CD14-positive monocyte (primary cell): ENCODE results near the gene C3AR1. TPM values are rescaled to one million over a fixed set of nuclear protein-coding genes. Genes with fewer than 3 reads are reported as not detected.
A peak's percentile ranks its signal among the peaks of the same experiment; 100 is the strongest.

ENCODE experiments used
- DNase-seq, 3 donors: peaks; one replicate each; pipeline ENCODE4 v3.0.0-alpha.2; 2011 to 2022
- H2AFZ ChIP-seq: 2 replicates; pipeline ENCODE4 v1.6.0; 2012; ENCODE audit warnings: mild to moderate bottlenecking, low read depth, low read length, inconsistent platforms; ENCODE audit not compliant: insufficient read depth, poor library complexity, severe bottlenecking
- H3K27ac ChIP-seq, 2 donors: 1 replicate in 1 of 2; 2 replicates in 1 of 2; pipeline ENCODE4 v1.5.1; 2012 to 2013; ENCODE audit warnings: low read length in 2 of 2, control low read depth in 1 of 2, inconsistent platforms in 1 of 2, low read depth in 1 of 2, mild to moderate bottlenecking in 1 of 2
- H3K27me3 ChIP-seq, 2 donors: one replicate each; pipeline versions ENCODE4 v1.6.0 to v1.6.1; 2011 to 2013; ENCODE audit warnings: low read length in 2 of 2; ENCODE audit not compliant: control insufficient read depth in 2 of 2, insufficient read depth in 2 of 2
- H3K36me3 ChIP-seq, 2 donors: replicated peaks in 1 of 2; 1 replicate in 1 of 2; 2 replicates in 1 of 2; pipeline versions ENCODE4 v1.5.1 to v1.6.1; 2012 to 2013; ENCODE audit warnings: low read length in 2 of 2, control low read depth in 1 of 2, inconsistent platforms in 1 of 2, mild to moderate bottlenecking in 1 of 2; ENCODE audit not compliant: insufficient read depth in 2 of 2, control insufficient read depth in 1 of 2
- H3K4me1 ChIP-seq, 2 donors: 1 replicate in 1 of 2; 2 replicates in 1 of 2; pipeline versions ENCODE4 v1.5.1 to v1.6.1; 2012 to 2013; ENCODE audit warnings: low read length in 2 of 2, control low read depth in 1 of 2, inconsistent platforms in 1 of 2, mild to moderate bottlenecking in 1 of 2, moderate library complexity in 1 of 2; ENCODE audit not compliant: insufficient read depth in 2 of 2, control insufficient read depth in 1 of 2
- H3K4me2 ChIP-seq: replicated peaks from 2 replicates; pipeline ENCODE3; 2012; ENCODE audit warnings: low read length, moderate library complexity, mild to moderate bottlenecking; ENCODE audit not compliant: poor library complexity, severe bottlenecking; ENCODE audit errors: extremely low read depth
- H3K4me3 ChIP-seq, 3 experiments: fragments of 200-600 bp in 1 of 3; sonication (generic) in 1 of 3; replicated peaks in 1 of 3; 1 replicate in 2 of 3; 2 replicates in 1 of 3; pipeline ENCODE4 v1.5.1; 2011 to 2013; ENCODE audit warnings: low read length in 3 of 3, mild to moderate bottlenecking in 3 of 3, control low read depth in 2 of 3, low read depth in 2 of 3, inconsistent platforms in 1 of 3, moderate library complexity in 1 of 3
- H3K79me2 ChIP-seq: 2 replicates; pipeline ENCODE4 v1.6.0; 2012; ENCODE audit warnings: mild to moderate bottlenecking, control low read depth, inconsistent platforms, low read length, moderate library complexity; ENCODE audit not compliant: insufficient read depth
- H3K9ac ChIP-seq: 2 replicates; pipeline ENCODE4 v1.6.0; 2017; ENCODE audit warnings: low read length, mild to moderate bottlenecking; ENCODE audit not compliant: insufficient read depth, poor library complexity, severe bottlenecking
- H3K9me3 ChIP-seq, 2 donors: replicated peaks in 1 of 2; 1 replicate in 1 of 2; 2 replicates in 1 of 2; pipeline versions ENCODE4 v1.5.1 to v1.6.1; 2012 to 2013; ENCODE audit warnings: low read length in 2 of 2, control low read depth in 1 of 2; ENCODE audit not compliant: control insufficient read depth in 1 of 2, insufficient read depth in 1 of 2
- H4K20me1 ChIP-seq: 2 replicates; pipeline ENCODE4 v1.6.0; 2012; ENCODE audit warnings: mild to moderate bottlenecking, low read length, control low read depth, moderate library complexity; ENCODE audit not compliant: insufficient read depth
- H3K27ac Mint-ChIP-seq, 7 donors: one replicate each; pipeline ENCODE4 v1.8.0; 2020; ENCODE audit warnings: mild to moderate bottlenecking in 7 of 7, mixed read lengths in 7 of 7, moderate library complexity in 6 of 7, inconsistent platforms in 2 of 7
- H3K27me3 Mint-ChIP-seq, 3 donors: one replicate each; pipeline ENCODE4 v1.8.0; 2021 to 2022; ENCODE audit warnings: low read depth in 3 of 3, mild to moderate bottlenecking in 3 of 3, mixed read lengths in 3 of 3, moderate library complexity in 3 of 3, inconsistent platforms in 1 of 3
- H3K36me3 Mint-ChIP-seq, 2 donors: one replicate each; pipeline ENCODE4 v1.8.0; 2020; ENCODE audit warnings: mixed read lengths in 2 of 2, inconsistent platforms in 1 of 2, mild to moderate bottlenecking in 1 of 2
- H3K4me1 Mint-ChIP-seq: one replicate; pipeline ENCODE4 v1.8.0; 2020; ENCODE audit warnings: mild to moderate bottlenecking, mixed read lengths
- H3K4me3 Mint-ChIP-seq, 2 donors: one replicate each; pipeline ENCODE4 v1.8.0; 2020; ENCODE audit warnings: mild to moderate bottlenecking in 2 of 2, mixed read lengths in 2 of 2, moderate library complexity in 1 of 2
- H3K9me3 Mint-ChIP-seq, 7 donors: one replicate each; pipeline ENCODE4 v1.8.0; 2020 to 2022; ENCODE audit warnings: mixed read lengths in 7 of 7, mild to moderate bottlenecking in 6 of 7, moderate library complexity in 6 of 7, inconsistent platforms in 2 of 7
- CTCF ChIP-seq: fragments of 200-600 bp; IDR thresholded peaks from one replicate; pipeline ENCODE4 v1.8.0; 2022; ENCODE audit warnings: antibody characterized with exemption, mild to moderate bottlenecking
- intact Hi-C, 2 donors: fragments of 100-400 bp; cut with micrococcal nuclease; formaldehyde crosslinking; loops; one replicate each; pipeline versions ENCODE4 v1.15.0 to v1.15.1; 2023
- polyA plus RNA-seq, 3 donors: library from polyadenylated mRNA; depleted of rRNA in 1 of 3; unstranded in 2 of 3; stranded (reverse) in 1 of 3; fragments of 300-500 nt in 2 of 3; fragments of >200 nt in 1 of 3; fragmentation: Illumina TruSeq in 2 of 3; gene quantifications; 1 replicate in 2 of 3; 2 replicates in 1 of 3; pipeline ENCODE4 v1.2.3, GENCODE V29; 2012 to 2021

The C3AR1 gene
- polyA plus RNA-seq, 3 donors, result 60.7 to 222 (median 67.3) TPM

GRCh38 chr12:8069582-8069981, 3.4 kb upstream of the C3AR1 start:
- Histone ChIP-seq H2AFZ (no peak overlapping the region), H3K27me3 (no peaks in the 10 kb centered on the region), H3K9ac (no peak overlapping the region), H3K79me2 (peaks cover 13% of the 10 kb centered on the region), H3K4me1 (peaks cover 72 to 85% of the 10 kb centered on the region in 2 donors), H3K4me3 (peak overlapping the region in 1 of 3 experiments; percentile 52), H3K9me3 (no peaks in the 10 kb centered on the region), H3K36me3 (no peaks in the 10 kb centered on the region), H3K4me2 (peak overlapping the region; percentile 55), H4K20me1 (no peaks in the 10 kb centered on the region), H3K27ac (peak overlapping the region; percentile 65 to 80)
- intact Hi-C loops, result no loop called here
- no peaks in the 10 kb centered on the region for H3K27me3 Mint-ChIP-seq
- H3K27ac Mint-ChIP-seq, result peak overlapping the region; percentile 85 to 95 (median 91)
- H3K36me3 Mint-ChIP-seq, result peaks cover 0 to 2% of the 10 kb centered on the region in 2 donors
- DNase-seq, result peak in 2 of 3 donors; percentile 26 to 44
- H3K4me3 Mint-ChIP-seq, result peak overlapping the region in 1 of 2 donors; percentile 42
- H3K4me1 Mint-ChIP-seq, result peaks cover 66% of the 10 kb centered on the region
- TF ChIP-seq CTCF, result no peak
- peaks cover 0 to 2% (median 0%) of the 10 kb centered on the region in 7 donors for H3K9me3 Mint-ChIP-seq

GRCh38 chr12:8064131-8064530, 2.0 kb downstream of the C3AR1 start:
- Mint-ChIP-seq H3K9me3 (peaks cover 0 to 2% (median 0%) of the 10 kb centered on the region in 7 donors), H3K4me3 (peak overlapping the region; percentile 79 to 85), H3K4me1 (peaks cover 70% of the 10 kb centered on the region), H3K36me3 (peaks cover 13 to 32% of the 10 kb centered on the region in 2 donors), H3K27ac (peak overlapping the region; percentile 81 to 96 (median 93)), H3K27me3 (no peaks in the 10 kb centered on the region)
- H3K4me2 ChIP-seq, result peak overlapping the region; percentile 80
- no peaks in the 10 kb centered on the region for H3K27me3 ChIP-seq
- peak overlapping the region; percentile 65 to 94 (median 80) for H3K4me3 ChIP-seq
- no peaks in the 10 kb centered on the region for H4K20me1 ChIP-seq
- peak overlapping the region; percentile 43 for H3K9ac ChIP-seq
- H3K4me1 ChIP-seq, result peaks cover 64 to 90% of the 10 kb centered on the region in 2 donors
- no peak for TF ChIP-seq CTCF
- peak overlapping the region; percentile 56 to 92 for H3K27ac ChIP-seq
- peaks cover 50% of the 10 kb centered on the region for H3K79me2 ChIP-seq
- DNase-seq, result peak in 2 of 3 donors; percentile 38 to 44
- no peaks in the 10 kb centered on the region for H3K9me3 ChIP-seq
- intact Hi-C loops, result no loop called here
- H2AFZ ChIP-seq, result no peak overlapping the region
- peaks cover 0 to 16% of the 10 kb centered on the region in 2 donors for H3K36me3 ChIP-seq
